ENCODE results near the gene ZNF622.

GRCh38 chr5:16477541-16477940 lies 11.9 kb upstream of the ZNF622 start:
- TF ChIP-seq, protein P1, sequence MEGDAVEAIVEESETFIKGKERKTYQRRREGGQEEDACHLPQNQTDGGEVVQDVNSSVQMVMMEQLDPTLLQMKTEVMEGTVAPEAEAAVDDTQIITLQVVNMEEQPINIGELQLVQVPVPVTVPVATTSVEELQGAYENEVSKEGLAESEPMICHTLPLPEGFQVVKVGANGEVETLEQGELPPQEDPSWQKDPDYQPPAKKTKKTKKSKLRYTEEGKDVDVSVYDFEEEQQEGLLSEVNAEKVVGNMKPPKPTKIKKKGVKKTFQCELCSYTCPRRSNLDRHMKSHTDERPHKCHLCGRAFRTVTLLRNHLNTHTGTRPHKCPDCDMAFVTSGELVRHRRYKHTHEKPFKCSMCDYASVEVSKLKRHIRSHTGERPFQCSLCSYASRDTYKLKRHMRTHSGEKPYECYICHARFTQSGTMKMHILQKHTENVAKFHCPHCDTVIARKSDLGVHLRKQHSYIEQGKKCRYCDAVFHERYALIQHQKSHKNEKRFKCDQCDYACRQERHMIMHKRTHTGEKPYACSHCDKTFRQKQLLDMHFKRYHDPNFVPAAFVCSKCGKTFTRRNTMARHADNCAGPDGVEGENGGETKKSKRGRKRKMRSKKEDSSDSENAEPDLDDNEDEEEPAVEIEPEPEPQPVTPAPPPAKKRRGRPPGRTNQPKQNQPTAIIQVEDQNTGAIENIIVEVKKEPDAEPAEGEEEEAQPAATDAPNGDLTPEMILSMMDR (IDR thresholded peaks at IDR 0.05), result no peak
- no peak for TF ChIP-seq POLR2A (IDR thresholded peaks at IDR 0.05)
